HG02759 (cell line): ENCODE results near the gene AHCTF1.

Experiments used
- ATAC-seq: cut with Tn5 transposase; IDR thresholded peaks from one replicate; pipeline ENCODE4 v1.9.1; 2021; ENCODE audit warnings: mild to moderate bottlenecking, moderate library complexity; ENCODE audit not compliant: unreplicated experiment

The AHCTF1 gene

GRCh38 chr1:246801241-246802020 is 130.3 kb downstream of the AHCTF1 start:
- ATAC-seq: no peak

DNA sequence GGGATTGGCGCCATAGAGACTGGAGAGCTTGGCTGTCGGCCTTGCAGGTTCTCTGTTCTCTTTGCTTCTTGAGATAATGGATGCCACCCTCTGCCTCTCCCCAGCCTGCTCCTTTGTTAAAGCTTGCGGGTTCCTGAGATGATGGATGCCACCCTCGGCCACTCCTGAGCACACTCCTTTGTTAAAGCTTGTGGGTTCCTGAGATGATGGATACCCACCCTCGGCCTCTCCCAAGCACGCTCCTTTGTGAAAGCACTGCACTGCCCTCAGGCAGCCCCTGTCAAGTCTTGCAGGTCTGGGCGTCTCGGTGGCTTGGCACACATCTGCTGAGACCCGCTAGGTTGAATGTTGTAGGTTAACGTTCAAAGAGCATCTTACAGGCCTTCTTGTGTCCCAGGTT is 131.0 kb downstream of the AHCTF1 start:
- no peak for ATAC-seq

GRCh38 chr1:246800356-246800755 is 131.4 kb downstream of the AHCTF1 start:
- ATAC-seq: no peak

- no peak for ATAC-seq
Observed at GRCh38 chr1:246798606-246799496, 132.9 kb downstream of the AHCTF1 start.

- no peak for ATAC-seq
Observed at GRCh38 chr1:246798107-246798506, 133.6 kb downstream of the AHCTF1 start.

DNA sequence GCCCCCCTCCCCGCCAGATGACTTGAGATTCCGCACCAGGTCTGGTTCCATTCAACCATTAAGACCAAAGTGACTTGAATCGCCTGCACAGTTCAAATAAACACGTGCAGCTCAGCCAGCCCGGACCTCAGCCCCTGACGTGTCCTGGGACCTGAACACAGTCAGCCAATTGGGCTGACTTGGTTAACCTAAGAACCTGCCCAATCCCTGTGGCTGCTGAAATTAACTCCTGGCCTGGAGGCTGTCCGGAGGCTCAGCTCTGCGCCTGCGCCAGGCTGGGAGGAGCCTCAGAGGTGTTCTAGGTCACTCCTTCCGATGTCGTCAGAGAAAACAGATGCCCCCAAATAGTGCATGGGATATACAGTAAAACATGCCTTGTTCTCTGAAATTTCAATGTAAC is 134.2 kb downstream of the AHCTF1 start:
- no peak for ATAC-seq

DNA sequence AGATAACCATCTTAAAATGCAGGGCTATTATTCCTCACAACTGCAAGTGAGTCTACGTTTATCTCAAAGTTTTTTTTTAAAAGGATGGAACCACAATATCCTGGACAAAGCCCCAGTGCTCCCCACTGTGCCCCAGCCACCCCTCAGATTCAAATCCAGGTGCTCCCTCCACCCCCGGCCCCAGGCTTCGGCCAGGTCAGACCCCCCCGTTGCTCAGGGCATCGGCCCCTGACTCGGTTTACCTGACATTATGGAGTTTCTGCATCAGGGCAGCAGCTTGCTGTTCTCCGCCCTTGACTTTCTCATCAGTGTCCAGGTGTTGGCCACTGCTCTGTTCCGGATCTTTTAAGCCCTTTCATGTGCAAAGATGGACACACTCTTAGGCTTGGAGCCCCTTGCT is 134.6 kb downstream of the AHCTF1 start:
- no peak for ATAC-seq

- no peak for ATAC-seq
Observed at GRCh38 chr1:246795906-246796694, 135.6 kb downstream of the AHCTF1 start.

DNA sequence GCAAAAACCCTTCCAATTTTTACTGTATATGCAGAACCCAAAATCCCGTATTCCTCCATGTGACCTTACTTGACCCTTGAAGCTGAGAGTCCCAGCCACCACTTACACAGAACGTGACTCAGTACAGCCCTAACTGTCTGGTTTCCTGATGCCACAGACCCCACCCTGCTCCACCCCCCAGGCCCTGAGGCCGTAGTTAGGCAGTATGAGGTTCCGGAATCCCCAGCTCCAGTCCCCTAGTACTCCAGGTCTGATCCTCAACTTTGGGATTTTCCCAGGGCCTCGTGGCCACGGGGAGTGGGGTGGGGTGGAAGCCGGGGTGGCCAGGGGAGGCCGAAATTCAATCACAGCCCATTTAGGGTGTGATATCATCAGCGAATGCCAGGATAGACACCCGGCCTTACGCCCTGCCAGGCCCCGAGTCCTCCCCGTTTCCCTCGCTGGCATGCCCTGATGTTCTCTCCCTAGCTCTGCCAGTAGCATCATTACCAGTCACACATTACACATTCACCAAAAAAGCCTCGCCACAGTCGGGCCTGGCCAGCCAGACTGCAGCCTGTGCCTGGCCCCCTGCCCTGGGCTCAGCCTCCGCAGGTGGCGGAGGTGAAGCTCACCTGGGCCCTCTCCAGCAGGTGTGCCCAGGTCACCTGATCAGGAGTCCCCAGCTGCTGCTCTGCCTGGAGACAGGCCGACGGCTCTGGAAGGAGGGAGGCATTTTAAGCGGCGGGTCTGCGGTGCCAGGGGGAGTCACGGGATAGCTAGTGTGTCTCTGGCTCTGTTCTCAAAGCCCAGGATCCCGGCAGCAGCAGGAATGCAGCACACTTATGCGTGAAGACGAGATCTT is 136.7 kb downstream of the AHCTF1 start:
- ATAC-seq: no peak

DNA sequence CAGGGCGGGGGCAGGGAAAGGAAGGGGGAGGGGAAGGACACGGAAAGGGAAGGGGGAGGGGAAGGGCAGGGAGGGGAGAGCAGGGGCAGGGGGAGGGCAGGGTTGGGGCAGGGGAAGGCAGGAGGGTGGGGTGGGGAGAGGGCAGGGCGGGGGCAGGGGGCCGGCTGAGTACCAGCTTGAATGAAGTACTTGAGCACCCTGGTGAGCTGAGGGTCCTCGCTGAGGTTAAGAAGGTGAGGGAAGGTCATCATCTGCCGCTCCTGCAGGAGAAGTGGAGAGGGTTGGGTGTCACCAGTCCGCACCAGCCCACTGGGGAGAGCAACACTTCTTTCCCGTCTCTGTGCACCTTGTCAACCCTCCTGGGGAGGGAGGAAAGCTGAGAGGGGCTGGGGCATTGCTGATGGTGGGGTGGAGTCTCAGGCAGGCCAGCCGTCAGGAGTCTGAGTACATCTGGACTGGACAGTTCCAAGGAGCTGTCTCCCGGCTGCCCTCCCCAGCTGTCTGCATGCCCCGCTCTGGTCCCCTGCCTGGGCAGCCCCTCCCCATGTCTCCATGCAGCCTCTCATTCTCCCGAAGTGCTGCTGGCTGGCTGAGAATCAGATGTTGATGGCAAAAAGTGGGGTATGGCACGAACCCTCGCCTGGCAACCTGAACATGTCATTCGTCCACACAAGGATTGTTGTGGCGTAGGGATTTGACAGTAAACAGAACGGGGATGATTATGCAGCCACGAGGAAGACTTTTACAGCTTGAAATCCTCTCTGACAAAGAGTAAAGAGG is 137.5 kb downstream of the AHCTF1 start:
- no peak for ATAC-seq

GRCh38 chr1:246793356-246793896 is 138.3 kb downstream of the AHCTF1 start:
- ATAC-seq: no peak

GRCh38 chr1:246792603-246793002 is 139.1 kb downstream of the AHCTF1 start:
- no peak for ATAC-seq

- ATAC-seq: no peak
Observed at GRCh38 chr1:246791303-246791918, 140.3 kb downstream of the AHCTF1 start.

GRCh38 chr1:246790833-246791232 is 140.9 kb downstream of the AHCTF1 start:
- ATAC-seq: no peak

DNA sequence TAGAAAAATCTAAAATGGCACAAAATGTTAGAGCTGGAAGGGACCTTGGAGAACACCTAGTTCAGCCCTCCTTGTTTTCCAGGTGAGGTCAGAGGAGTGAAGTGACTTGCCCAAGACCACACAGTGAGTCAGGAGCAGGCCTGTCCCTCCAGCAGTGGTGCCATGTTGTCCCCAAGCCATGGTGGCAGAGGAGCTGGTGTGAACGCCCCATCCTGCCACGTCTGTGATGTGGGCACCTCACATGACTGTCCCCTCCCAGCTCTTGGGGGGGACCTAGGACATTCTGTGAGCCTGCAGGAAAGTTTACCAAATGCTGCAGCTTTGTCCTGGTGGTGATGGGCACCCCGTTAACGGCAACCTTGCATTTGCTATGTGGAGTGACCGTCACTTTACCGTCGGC is 141.4 kb downstream of the AHCTF1 start:
- no peak for ATAC-seq

- no peak for ATAC-seq
Observed at GRCh38 chr1:246789454-246790339, 142.1 kb downstream of the AHCTF1 start.
